CMK (cell line): ENCODE results near the gene CHST4.
"Not testable (repeated sequence)": the region's sequence is repeated elsewhere in the genome, so short reads cannot be mapped to it uniquely, and the experiment has no call there.

Source experiments
- DNase-seq: peaks from one replicate; pipeline ENCODE4 v3.0.0-alpha.2; 2010; ENCODE audit warnings: low read depth

Gene CHST4

GRCh38 chr16:71526111-71526631, at the start of gene CHST4:
Gene CHST4, plus strand, starts transcription at chr16:71526426. Its CDS starts 10,252 bp downstream, at chr16:71536678.
- no peak for DNase-seq

GRCh38 chr16:71476457-71477124, 49.6 kb upstream of the CHST4 start:
- DNase-seq, result no peak

GRCh38 chr16:71479420-71479819, 46.8 kb upstream of the CHST4 start:
- DNase-seq, result no peak

GRCh38 chr16:71480956-71481355, 45.3 kb upstream of the CHST4 start:
- no peak for DNase-seq

- DNase-seq, result no peak
These were observed 43.7 kb upstream of the CHST4 start for GRCh38 chr16:71482569-71482968.

- peak; percentile 66 for DNase-seq
These were observed 42.0 kb upstream of the CHST4 start for GRCh38 chr16:71484006-71484893.

- no peak for DNase-seq
These were observed 37.1 kb upstream of the CHST4 start, which contains the start of gene ZNF19 for GRCh38 chr16:71489122-71489521. Gene ZNF19, minus strand, starts transcription at chr16:71489324. Its CDS starts 7,210 bp downstream, at chr16:71482114.

- DNase-seq, result no peak
These were observed 35.9 kb upstream of the CHST4 start for GRCh38 chr16:71490361-71490760.

- no peak for DNase-seq
These were observed 35.2 kb upstream of the CHST4 start for GRCh38 chr16:71491054-71491453.

- no peak for DNase-seq
These were observed 33.4 kb upstream of the CHST4 start for GRCh38 chr16:71492786-71493185.

GRCh38 chr16:71493213-71493612, 33.0 kb upstream of the CHST4 start:
- no peak for DNase-seq

GRCh38 chr16:71498031-71498430, 28.2 kb upstream of the CHST4 start:
- no peak for DNase-seq

GRCh38 chr16:71499775-71500364, 26.4 kb upstream of the CHST4 start:
- DNase-seq, result peak; percentile 22

GRCh38 chr16:71500964-71501363, 25.3 kb upstream of the CHST4 start:
- DNase-seq, result no peak

GRCh38 chr16:71501547-71501946, 24.7 kb upstream of the CHST4 start:
- no peak for DNase-seq

- DNase-seq, result not testable (repeated sequence)
These were observed 22.2 kb upstream of the CHST4 start for GRCh38 chr16:71504051-71504450.

GRCh38 chr16:71504901-71505300, 21.3 kb upstream of the CHST4 start:
- DNase-seq, result no peak

GRCh38 chr16:71507061-71507460, 19.2 kb upstream of the CHST4 start:
- DNase-seq, result no peak

- no peak for DNase-seq
These were observed 12.9 kb upstream of the CHST4 start for GRCh38 chr16:71513302-71513701.

- no peak for DNase-seq
These were observed 11.8 kb upstream of the CHST4 start for GRCh38 chr16:71514476-71514875.

GRCh38 chr16:71515026-71515425, 11.2 kb upstream of the CHST4 start:
- DNase-seq, result no peak

GRCh38 chr16:71520550-71520949, 5.7 kb upstream of the CHST4 start:
- DNase-seq, result no peak
